GM19372 (cell line): ENCODE results near the gene CCDC106.
A peak's percentile ranks its signal among the peaks of the same experiment; 100 is the strongest.

Experiments used
- ATAC-seq: cut with Tn5 transposase; IDR thresholded peaks from one replicate; pipeline ENCODE4 v1.9.1; 2021; ENCODE audit warnings: mild to moderate bottlenecking, low read depth, moderate library complexity; ENCODE audit not compliant: unreplicated experiment

Gene CCDC106

DNA sequence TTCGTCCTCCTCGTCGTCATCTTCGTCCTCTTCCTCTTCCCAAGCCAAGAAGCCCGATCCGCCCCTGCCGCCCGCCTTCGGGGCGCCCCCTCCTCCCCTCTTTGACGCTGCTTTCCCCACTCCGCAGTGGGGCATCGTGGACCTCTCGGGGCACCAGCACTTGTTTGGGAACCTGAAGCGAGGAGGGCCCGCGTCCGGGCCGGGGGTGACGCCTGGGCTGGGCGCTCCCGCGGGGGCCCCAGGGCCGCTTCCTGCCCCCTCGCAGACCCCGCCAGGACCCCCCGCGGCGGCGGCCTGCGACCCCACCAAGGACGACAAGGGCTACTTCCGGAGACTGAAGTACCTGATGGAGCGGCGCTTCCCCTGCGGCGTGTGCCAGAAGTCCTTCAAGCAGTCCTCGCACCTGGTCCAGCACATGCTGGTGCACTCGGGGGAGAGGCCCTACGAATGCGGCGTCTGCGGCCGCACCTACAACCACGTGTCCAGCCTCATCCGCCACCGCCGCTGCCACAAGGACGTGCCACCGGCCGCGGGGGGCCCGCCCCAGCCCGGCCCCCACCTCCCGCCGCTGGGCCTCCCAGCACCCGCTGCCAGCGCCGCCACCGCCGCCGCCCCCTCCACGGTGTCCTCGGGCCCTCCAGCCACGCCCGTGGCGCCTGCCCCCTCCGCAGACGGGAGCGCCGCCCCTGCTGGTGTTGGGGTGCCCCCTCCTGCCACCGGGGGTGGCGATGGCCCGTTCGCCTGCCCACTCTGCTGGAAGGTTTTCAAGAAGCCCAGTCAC is 33.9 kb upstream of the CCDC106 start:
- ATAC-seq: no peak

DNA sequence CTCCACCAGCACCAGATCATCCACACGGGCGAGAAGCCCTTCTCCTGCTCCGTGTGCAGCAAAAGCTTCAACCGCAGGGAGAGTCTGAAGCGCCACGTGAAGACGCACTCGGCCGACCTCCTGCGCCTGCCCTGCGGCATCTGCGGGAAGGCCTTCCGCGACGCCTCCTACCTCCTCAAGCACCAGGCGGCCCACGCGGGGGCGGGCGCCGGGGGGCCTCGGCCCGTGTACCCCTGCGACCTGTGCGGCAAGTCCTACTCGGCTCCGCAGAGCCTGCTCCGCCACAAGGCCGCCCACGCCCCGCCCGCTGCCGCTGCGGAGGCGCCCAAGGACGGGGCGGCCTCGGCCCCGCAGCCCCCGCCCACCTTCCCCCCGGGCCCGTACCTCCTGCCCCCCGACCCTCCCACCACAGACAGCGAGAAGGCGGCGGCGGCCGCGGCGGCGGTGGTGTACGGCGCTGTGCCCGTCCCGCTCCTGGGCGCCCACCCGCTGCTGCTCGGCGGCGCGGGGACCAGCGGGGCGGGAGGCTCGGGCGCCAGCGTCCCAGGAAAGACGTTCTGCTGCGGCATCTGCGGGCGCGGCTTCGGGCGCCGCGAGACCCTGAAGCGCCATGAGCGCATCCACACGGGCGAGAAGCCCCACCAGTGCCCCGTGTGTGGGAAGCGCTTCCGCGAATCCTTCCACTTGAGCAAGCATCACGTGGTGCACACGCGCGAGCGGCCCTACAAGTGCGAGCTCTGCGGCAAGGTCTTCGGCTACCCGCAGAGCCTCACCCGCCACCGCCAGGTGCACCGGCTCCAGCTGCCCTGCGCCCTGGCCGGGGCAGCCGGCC is 33.1 kb upstream of the CCDC106 start:
- no peak for ATAC-seq

DNA sequence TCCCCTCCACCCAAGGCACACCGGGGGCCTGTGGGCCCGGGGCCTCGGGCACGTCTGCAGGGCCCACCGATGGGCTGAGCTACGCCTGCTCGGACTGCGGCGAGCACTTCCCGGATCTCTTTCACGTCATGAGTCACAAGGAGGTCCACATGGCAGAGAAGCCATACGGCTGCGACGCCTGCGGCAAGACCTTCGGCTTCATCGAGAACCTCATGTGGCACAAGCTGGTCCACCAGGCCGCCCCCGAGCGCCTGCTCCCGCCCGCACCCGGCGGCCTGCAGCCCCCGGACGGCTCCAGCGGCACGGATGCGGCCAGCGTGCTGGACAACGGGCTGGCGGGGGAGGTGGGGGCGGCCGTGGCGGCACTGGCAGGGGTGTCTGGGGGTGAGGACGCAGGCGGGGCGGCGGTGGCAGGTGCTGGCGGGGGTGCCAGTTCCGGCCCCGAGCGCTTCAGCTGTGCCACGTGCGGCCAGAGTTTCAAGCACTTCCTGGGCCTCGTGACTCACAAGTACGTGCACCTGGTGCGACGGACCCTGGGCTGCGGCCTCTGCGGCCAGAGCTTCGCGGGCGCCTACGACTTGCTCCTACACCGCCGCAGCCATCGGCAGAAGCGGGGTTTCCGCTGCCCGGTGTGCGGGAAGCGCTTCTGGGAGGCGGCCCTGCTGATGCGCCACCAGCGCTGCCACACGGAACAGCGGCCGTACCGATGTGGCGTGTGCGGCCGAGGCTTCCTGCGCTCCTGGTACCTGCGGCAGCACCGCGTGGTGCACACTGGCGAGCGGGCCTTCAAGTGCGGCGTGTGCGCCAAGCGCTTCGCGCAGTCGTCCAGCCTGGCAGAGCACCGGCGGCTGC is 32.2 kb upstream of the CCDC106 start:
- ATAC-seq: no peak

DNA sequence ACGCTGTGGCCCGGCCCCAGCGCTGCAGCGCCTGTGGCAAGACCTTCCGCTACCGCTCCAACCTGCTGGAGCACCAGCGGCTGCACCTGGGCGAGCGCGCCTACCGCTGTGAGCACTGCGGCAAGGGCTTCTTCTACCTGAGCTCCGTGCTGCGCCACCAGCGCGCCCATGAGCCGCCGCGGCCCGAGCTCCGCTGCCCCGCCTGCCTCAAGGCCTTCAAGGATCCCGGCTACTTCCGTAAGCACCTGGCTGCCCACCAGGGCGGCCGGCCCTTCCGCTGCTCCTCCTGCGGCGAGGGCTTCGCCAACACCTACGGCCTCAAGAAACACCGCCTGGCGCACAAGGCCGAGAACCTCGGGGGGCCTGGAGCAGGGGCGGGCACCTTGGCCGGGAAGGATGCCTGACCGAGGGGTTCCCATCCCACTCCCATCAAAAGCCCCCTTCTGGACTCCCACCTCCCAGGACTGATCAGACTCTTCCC is 31.6 kb upstream of the CCDC106 start:
- no peak for ATAC-seq

DNA sequence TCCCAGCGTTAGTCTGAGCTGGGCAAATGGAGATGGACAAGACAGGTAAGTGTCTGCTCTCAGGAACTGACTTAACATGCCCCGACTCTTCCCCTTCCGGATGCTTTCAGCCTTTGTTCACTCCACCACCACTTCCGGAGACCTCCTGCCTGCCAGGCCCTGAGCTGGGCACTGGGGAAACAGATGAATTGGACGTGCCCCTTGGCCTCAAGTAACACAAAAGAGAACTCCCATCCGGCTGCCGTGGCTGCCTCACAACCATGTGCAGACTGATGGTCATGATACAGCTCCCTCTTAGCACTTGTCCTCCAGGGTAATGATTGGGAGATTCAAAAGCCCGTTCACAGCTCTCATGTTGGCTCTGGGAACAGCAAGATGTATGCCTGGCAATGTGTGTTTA is 30.6 kb upstream of the CCDC106 start:
- no peak for ATAC-seq

DNA sequence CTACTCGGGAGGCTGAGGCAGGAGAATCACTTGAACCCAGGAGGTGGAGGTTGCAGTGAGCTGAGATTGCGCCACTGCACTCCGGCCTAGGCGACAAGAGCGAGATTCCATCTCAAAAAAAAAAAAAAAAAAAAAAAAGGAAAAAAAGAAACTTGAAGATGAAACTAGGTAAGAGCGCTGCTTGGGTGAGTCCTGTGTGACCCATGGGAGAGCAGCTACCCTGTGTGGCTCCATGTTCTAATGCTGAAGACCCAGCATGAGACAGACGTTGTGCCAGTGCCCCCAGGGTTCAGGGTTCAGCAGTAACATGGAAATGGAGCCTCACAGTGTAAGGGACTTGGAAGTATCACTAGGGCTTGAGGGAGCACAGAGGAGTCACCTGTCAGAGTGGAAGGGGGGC is 29.6 kb upstream of the CCDC106 start:
- no peak for ATAC-seq

DNA sequence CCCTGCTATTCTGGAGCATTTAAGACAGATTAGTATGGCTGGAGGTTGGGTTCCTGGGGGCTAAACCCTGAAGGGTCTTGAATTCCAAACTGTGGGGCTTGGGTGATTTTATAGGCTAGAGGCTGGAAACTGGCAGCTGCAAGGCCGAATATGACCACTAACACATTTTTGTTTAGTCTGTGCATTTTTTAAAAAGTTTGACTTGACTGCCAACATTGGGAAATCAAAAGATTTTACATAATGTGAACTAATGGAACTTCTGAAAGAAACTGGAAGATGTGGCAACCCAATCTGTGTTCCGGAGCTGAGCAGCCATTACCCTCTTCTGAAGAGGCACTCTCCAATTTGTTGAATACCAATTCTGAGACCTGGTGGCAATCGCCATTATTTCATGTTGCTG is 28.7 kb upstream of the CCDC106 start:
- ATAC-seq: no peak

DNA sequence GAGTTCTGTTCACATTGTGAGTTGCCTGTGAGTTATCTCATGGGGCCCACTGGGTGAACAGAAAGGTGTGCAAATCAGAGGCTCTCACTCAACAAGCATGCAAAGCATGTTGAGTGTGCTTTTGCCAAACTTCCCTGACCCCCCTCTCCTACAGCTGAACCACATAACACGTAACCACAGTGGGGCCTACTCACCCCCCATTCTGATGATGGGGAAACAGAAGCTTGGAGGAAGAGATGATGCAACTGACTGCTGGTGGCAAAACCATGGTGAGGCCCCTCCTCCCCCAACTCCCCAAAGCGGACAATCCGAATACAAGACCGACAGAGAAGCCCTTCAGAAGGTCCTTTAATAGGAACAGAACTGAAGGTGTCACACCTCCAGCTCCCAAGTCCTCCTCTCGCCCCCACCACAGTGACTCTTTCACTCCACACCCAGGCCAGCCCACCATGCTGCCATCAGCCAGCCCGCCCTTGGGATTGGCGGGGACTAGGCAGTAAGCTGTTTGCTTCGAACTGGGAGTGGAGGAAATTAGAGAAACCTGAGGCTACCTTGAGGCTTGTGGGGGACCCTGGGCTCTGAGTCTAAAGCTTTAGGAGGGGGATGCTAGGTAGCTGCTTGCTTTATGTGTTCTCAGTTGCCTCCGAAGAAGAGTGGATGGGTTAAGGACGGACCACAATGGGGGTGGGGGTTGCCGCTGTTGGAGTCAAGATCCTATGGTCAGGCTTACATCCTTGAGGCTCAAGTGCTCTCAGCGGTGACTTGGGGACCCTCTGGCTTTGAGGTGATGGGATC is 27.4 kb upstream of the CCDC106 start:
- ATAC-seq: no peak

DNA sequence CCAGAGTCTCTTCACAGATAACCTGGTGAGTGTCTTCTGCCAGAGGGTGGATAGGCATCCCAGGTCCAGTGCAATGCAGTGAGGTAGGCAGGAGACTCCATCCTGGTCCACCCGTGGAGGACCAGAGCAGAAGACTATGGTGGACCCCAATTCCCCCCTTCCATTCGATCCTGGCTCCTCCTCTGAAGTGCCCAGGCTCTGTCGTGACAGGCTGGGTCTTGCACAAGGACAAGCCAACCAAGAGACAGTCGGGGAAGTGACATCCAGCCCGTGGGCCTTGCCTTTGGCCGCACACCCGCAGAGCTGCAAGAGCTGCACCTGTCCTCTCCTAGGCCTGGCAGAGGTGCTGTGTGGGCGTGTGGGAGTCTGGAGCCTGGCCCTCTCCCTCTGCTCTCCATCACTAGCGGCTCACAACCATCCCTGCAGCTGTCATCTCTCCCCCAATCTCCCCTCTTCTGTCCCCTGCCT is 26.8 kb upstream of the CCDC106 start:
- no peak for ATAC-seq

DNA sequence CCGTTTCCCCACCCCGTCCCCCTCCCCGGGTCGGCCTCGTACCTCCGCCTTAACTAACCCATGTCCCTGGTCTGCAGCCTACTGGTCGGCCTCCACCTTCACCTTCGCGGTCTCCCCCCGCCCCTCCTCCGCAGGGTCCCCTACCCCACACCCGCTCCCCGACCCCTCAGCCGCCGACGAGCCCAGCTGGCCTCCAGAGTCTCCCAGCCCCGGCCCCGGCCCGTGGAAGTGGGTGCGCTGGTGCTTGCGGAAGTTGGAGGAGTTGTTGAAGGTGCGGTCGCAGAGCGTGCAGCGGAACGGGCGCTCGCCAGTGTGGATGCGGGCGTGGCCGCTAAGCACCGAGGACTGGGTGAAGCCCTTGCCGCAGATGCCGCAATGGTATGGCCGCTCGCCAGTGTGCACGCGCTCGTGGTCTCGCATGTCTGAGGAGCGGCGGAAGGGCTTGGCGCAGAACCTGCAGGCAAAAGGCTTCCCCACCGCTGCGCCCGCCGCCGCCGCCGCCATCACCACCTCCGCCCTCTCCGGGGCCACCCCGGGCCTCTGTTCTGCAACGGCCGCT is 26.3 kb upstream of the CCDC106 start:
- ATAC-seq: no peak

DNA sequence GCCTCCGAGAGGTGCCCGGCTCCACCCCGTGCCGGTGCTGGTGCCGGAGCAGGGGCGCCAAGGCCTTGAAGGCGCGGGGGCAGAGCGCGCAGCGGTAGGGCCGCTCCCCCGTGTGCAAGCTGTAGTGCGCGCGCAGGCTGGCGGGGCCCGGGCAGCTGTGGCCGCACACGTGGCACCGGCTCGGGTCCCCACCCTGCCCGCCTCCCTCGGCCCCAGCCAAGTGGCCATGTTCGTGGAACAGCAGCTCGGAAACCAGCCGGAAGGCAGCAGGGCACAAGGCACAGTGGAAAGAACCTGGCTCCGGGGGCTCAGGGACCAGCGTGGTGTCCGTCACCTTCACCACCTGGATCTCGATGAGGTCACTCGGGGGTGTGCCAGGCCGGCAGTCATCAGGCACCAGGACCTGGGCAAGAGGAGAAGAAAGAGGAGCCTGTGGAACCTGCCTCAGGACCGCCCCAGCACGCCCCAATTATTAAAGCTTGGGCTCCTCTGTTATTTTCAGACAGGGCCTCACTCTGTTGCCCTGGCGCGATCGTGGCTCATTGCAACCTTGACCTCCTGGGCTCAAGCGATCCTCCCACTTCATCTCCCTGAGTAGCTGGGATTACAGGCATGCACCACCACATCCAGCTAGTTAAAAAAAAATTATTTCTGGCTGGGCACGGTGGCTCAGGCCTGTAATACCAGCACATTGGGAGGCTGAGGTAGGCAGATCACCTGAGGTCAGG is 25.6 kb upstream of the CCDC106 start:
- ATAC-seq: no peak

DNA sequence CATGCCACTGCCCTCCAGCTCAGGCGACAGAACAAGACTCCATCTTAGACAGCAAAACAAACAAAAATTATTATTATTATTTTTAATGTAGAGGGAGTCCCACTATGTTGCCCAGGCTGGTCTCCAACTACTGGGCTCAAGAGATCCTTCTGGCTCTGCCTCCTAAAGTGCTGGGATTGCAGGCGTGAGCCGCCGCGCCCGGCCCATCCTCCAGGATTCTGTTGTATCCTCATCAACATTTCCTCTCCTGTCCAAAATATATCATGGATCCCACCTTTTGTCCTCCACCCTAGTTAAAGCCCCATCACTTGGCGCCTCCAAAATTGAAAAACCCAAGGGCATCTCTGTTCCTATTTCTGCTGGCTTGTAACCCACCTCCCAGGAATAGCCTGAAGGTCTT is 24.9 kb upstream of the CCDC106 start:
- ATAC-seq: no peak

DNA sequence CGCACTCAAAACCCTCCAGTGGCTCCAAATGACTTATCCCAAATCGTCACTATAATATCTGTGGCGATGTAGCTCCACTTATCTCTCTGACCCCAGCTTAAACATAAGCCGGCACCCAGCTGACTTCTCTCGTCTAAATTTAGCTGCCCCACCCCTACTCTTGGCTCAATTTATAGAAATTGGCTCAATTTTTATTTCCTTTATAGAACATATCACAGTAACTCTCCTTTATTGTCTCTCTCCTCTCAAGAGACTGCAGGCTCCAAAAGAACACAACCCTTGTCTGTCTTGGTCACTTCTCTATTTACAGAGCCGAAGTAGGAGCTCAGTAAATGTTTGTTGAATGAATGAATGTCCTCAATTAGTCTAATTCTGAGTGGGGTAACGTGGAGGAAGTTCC is 24.5 kb upstream of the CCDC106 start:
- no peak for ATAC-seq

DNA sequence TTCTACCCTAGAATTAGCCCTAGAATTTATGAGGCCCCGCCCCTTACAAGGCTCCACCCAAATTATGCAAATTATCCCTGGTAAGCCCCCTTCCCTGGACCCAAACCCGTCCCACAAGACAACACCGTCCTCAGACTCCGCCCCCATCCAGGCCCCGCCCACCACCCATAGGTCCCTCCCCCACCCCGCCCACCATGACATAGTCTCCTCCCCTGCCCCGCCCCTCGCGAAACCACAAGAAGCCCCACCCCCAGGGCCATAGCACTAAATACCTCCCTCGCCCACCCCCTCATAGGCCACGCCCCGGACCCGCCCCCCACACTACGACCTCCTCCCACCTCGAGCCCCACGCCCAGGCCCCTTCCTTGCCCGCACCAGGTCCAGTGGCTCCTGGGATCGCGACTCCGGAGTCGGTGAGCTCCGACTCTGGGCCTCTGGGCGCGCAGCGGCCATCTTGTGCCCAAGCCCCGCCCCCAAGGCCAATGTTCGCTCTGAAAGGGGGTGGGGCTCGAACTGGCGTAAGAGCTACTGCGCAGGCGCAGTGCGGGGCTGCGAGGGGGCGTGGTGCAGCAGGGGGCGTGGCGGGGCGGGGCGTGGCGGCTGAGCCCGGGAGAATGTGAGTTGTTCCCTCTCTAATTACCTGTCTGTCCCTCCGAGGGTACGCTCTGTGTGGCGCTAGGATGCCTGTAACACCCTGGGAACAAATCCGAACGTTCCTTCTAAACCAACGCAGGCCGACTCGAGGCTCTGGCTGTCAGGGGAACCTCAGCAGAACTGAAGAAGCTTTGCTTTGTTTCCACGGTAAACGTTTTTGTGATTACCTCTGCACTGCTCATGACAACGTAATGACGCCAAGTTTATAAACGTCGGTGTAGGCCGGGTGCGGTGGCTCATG is 23.7 kb upstream of the CCDC106 start, which contains the start of gene ZNF784:
ZNF784 (minus strand) TSS at position 458 of the 895 bp plus-strand sequence; CDS start at position 453, 5 bp downstream.
- peak; percentile 63 for ATAC-seq

DNA sequence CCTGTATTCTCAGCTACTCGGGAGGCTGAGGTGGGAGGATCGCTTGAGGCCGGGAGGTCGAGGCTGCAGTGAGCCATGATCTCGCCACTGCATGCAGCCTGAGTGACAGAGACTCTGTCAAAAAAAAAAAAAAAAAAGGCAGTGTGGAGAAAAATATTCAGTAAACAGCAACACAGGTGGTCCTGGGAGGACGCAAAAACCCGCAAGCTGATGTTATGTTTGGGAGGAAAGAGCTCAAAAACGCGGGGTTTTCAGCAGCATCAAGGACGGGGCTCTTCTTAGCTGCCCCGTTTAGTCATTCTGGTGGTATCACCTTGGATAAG is 23.0 kb upstream of the CCDC106 start:
- no peak for ATAC-seq

DNA sequence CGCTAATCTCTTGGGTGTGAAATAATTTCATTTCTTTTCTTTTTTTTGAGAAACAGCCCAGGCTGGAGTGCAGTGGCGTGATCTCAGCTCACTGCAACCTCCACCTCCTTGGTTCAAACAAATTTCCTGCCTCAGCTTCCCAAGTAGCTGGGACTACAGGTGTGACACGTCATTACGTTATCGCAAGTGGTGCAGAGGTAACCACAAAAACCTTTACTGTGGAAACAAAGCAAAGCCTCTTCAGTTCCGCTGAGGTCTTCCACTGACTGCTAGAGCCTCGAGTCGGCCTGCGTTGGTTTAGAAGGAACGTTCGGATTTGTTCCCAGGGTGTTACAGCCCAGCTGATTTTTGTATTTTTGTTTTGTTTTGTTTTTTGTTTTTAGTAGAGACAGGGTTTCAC is 21.7 kb upstream of the CCDC106 start:
- ATAC-seq: no peak

DNA sequence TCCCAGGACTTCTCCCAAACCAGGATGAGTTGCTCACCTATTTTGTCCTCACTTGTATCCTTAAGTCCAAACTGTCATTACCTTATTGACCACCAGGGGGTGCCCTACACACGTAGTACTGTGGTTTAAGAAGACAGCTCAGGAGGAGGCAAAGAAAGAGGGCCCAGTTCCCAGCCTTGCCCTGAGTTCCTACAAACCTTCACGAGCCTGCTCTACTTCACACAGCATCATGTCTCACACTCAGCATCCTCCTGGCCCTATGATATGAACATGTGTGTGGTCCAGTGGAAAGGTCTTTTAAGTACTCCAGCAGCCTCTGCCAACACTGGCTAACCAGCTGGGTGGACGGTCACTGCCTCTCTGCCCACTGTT is 15.6 kb upstream of the CCDC106 start:
- no peak for ATAC-seq

DNA sequence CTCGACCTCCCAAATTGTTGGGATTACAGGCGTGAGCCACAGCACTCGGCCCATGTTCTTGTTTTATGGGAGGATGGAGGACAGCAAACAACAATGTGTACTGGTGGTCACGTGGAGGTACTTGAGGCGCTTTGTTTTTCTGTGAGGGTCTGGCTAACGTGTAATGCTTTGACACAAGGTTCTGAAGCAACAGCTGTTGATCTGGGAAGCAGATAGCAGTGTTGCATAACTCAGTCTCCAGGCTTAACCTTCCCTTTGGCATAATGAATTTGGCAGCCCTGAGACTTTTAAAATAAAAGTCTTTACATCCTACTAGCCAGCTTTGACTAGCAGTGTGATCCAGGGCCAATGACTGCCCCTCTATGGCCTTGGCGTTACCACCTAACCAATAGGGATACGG is 14.2 kb upstream of the CCDC106 start:
- ATAC-seq: no peak
